ENCODE results near the gene PRKCE. TPM values are rescaled to one million over a fixed set of nuclear protein-coding genes. Genes with fewer than 3 reads are reported as not detected.
A peak's percentile ranks its signal among the peaks of the same experiment; 100 is the strongest.

The PRKCE gene
- total RNA-seq, 1 experiment from 2014 or later, result 1.3 TPM

DNA sequence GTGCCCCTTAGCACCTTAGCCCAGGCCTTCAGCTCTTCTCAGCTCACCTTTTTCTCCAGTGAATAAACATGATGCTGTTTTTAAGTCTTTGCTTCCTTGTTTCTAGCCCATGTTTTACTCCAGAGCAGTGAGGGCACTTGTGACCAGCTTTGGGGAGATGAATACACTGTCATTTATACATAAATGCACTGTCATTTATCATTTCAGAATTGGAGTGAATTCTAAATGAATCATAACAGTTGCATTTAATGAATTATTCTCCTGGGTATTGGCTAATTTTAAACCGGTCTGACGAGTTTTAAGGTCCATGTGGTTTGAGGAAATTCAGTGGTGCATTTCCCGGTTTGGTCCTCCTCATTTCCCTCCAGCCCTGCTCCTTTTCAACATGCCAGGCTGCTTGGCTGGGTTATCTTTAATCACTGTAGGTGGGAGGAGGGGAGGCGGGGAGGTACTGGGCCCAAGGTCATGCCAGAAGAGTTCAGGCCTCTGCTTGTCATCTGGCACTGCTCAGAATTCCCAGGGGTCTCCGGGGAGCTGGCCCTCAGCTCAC is 23.9 kb downstream of the PRKCE start:
- H3K4me1 Mint-ChIP-seq, result peaks cover 3 to 15% of the 10 kb centered on the region in 2 experiments
- H3K9me3 Mint-ChIP-seq, result no peaks in the 10 kb centered on the region
- H3K4me1 ChIP-seq (ENCODE audit: insufficient read depth, low read length), result peaks cover 2% of the 10 kb centered on the region; the same call in 1 of the 2 replicates
- no peak overlapping the region for H3K14ac ChIP-seq (ENCODE audit: insufficient read depth, low read length)
- no peak overlapping the region for H2BK5ac ChIP-seq (ENCODE audit: insufficient read length, low read length)
- no peak overlapping the region for H3K27ac ChIP-seq (ENCODE audit: insufficient read length, low read depth, low read length)
- H2BK20ac ChIP-seq (ENCODE audit: low read depth, low read length, poor library complexity, severe bottlenecking), result no peak overlapping the region
- H3K27ac Mint-ChIP-seq, result peak overlapping the region in 1 of 3 experiments; percentile 27; a peak in 1 of 7 replicates
- no peak overlapping the region for H3K4ac ChIP-seq (ENCODE audit: low read depth, low read length)
- H4K91ac ChIP-seq (ENCODE audit: insufficient read length, low read depth, low read length), result no peak overlapping the region
- no peaks in the 10 kb centered on the region for H3K9me3 ChIP-seq (ENCODE audit: control insufficient read depth, low read depth, low read length)
- H3K4me2 ChIP-seq (ENCODE audit: insufficient read depth, insufficient read length, low read length), result no peak overlapping the region
- H3K27me3 ChIP-seq (ENCODE audit: insufficient read depth, low read length), result no peaks in the 10 kb centered on the region
- WGBS (ENCODE audit: extremely low coverage, insufficient read length, low lambda C conversion rate), result no CpG with 5 or more reads among the region's 5 CpGs
- no peaks in the 10 kb centered on the region; the same call in 1 of the 2 replicates for H3K27me3 Mint-ChIP-seq (ENCODE audit: low read depth)
- H4K5ac ChIP-seq (ENCODE audit: insufficient read length, low read depth, low read length), result no peak overlapping the region
- no peak overlapping the region for H3K4me3 Mint-ChIP-seq
- H3T11ph ChIP-seq (ENCODE audit: low read length), result no peak overlapping the region
- H3K23me2 ChIP-seq (ENCODE audit: insufficient read length, low read depth, low read length, poor library complexity, severe bottlenecking), result no peaks in the 10 kb centered on the region
- no peak overlapping the region for H2BK120ac ChIP-seq (ENCODE audit: low read depth, low read length, poor library complexity, severe bottlenecking)
- no peak overlapping the region for H4K8ac ChIP-seq (replicated peaks; ENCODE audit: insufficient read length, low read depth, low read length)
- no peak overlapping the region for H2AK5ac ChIP-seq (ENCODE audit: insufficient read length, low read length)
- TF ChIP-seq, protein P1, sequence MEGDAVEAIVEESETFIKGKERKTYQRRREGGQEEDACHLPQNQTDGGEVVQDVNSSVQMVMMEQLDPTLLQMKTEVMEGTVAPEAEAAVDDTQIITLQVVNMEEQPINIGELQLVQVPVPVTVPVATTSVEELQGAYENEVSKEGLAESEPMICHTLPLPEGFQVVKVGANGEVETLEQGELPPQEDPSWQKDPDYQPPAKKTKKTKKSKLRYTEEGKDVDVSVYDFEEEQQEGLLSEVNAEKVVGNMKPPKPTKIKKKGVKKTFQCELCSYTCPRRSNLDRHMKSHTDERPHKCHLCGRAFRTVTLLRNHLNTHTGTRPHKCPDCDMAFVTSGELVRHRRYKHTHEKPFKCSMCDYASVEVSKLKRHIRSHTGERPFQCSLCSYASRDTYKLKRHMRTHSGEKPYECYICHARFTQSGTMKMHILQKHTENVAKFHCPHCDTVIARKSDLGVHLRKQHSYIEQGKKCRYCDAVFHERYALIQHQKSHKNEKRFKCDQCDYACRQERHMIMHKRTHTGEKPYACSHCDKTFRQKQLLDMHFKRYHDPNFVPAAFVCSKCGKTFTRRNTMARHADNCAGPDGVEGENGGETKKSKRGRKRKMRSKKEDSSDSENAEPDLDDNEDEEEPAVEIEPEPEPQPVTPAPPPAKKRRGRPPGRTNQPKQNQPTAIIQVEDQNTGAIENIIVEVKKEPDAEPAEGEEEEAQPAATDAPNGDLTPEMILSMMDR (conservative IDR thresholded peaks at IDR 0.05), result no peak
- no peak overlapping the region for H2BK15ac ChIP-seq (ENCODE audit: low read depth, low read length)
- H2AFZ ChIP-seq (ENCODE audit: low read length), result no peak overlapping the region
- no peak overlapping the region for H3K23ac ChIP-seq (ENCODE audit: insufficient read length, low read depth, low read length)
- no peak overlapping the region for H2BK12ac ChIP-seq (ENCODE audit: insufficient read length, low read depth, low read length)
- no peaks in the 10 kb centered on the region for H3K79me1 ChIP-seq (ENCODE audit: insufficient read depth, low read depth, low read length, poor library complexity, severe bottlenecking)
- no peak overlapping the region for H3K18ac ChIP-seq (ENCODE audit: insufficient read length, low read depth, low read length)
- H3K36me3 Mint-ChIP-seq (ENCODE audit: insufficient read depth in 1 of 3, low read depth in 3 of 3), result no peaks in the 10 kb centered on the region
- no peak overlapping the region for H3K56ac ChIP-seq (ENCODE audit: insufficient read length, low read depth, low read length)
- DNase-seq, result no peak
- no peak overlapping the region for H3K9ac ChIP-seq (ENCODE audit: extremely low read depth, insufficient read length, low read length)
- H3K79me2 ChIP-seq (ENCODE audit: insufficient read depth, low read length), result no peaks in the 10 kb centered on the region
- no peaks in the 10 kb centered on the region for H4K20me1 ChIP-seq (ENCODE audit: control insufficient read depth, insufficient read depth, insufficient read length)
